HS-27A (cell line): ENCODE data around the gene PRKCD.

Experiments
- DNase-seq: peaks from one replicate; pipeline ENCODE4 v3.0.0-alpha.2; 2012; ENCODE audit warnings: low read depth, missing footprints

PRKCD gene

GRCh38 chr3:53232641-53233377, 71.8 kb downstream of the PRKCD start:
- DNase-seq = no peak

GRCh38 chr3:53234130-53234840, 73.3 kb downstream of the PRKCD start:
- DNase-seq = no peak

GRCh38 chr3:53234841-53235232, 73.8 kb downstream of the PRKCD start:
- no peak for DNase-seq

- DNase-seq = no peak
Measured at GRCh38 chr3:53235545-53235944, 74.5 kb downstream of the PRKCD start.

- DNase-seq = no peak
Measured at GRCh38 chr3:53236112-53236841, 75.3 kb downstream of the PRKCD start.

- DNase-seq = peak; percentile 64
Measured at GRCh38 chr3:53238051-53238850, 77.2 kb downstream of the PRKCD start.

GRCh38 chr3:53238886-53239285, 77.9 kb downstream of the PRKCD start:
- no peak for DNase-seq

- no peak for DNase-seq
Measured at GRCh38 chr3:53239800-53240199, 78.8 kb downstream of the PRKCD start.

- no peak for DNase-seq
Measured at GRCh38 chr3:53240989-53241972, 80.3 kb downstream of the PRKCD start.

GRCh38 chr3:53242155-53242554, 81.1 kb downstream of the PRKCD start:
- no peak for DNase-seq
